ENCODE measurements around the gene ATP8B4. TPM values are rescaled to one million over a fixed set of nuclear protein-coding genes. Genes with fewer than 3 reads are reported as not detected.

ATP8B4 gene
- total and polyA plus RNA-seq, 2 of the 8 experiments (the other 6 are each of a cell fraction or from before 2014, with no cell fraction given) = 0.17 to 0.24 TPM

- Histone ChIP-seq H3K18ac (ENCODE audit: extremely low read depth, low read length) (no peak overlapping the region), H3K4me2 (ENCODE audit: insufficient read depth in 1 of 2, low read depth in 2 of 2, low read length in 2 of 2) (no peak overlapping the region), H2BK12ac (ENCODE audit: low read depth, low read length) (no peak overlapping the region), H3K23ac (ENCODE audit: insufficient read length) (no peak overlapping the region), H4K5ac (ENCODE audit: insufficient read length, low read depth, low read length) (no peak overlapping the region), H3K9ac (replicated peaks in 1 of 4; ENCODE audit: extremely low read depth in 1 of 4, low read depth in 3 of 4, low read length in 3 of 4) (no peak overlapping the region), H2AFZ (ENCODE audit: low read length) (no peak overlapping the region), H3K36me3 (ENCODE audit: control insufficient read depth in 2 of 4, insufficient read depth in 4 of 4, low read length in 3 of 4) (no peaks in the 10 kb centered on the region), H2BK120ac (replicated peaks; ENCODE audit: low read depth, low read length) (no peak overlapping the region), H3K4me3 (ENCODE audit: extremely low read depth in 1 of 4, insufficient read depth in 2 of 4, low read depth in 3 of 4, low read length in 4 of 4) (no peak overlapping the region), H3K27me3 (replicated peaks in 1 of 4; ENCODE audit: control insufficient read depth in 3 of 4, extremely low read depth in 1 of 4, insufficient read depth in 3 of 4, low read length in 3 of 4) (no peaks in the 10 kb centered on the region), H3K56ac (replicated peaks; ENCODE audit: insufficient read length, low read depth, low read length) (no peak overlapping the region), H2BK5ac (ENCODE audit: low read depth, low read length) (no peak overlapping the region), H4K8ac (ENCODE audit: extremely low read depth, insufficient read depth, low read length) (no peak overlapping the region), H4K91ac (replicated peaks; ENCODE audit: insufficient read length, low read length) (no peak overlapping the region), H4K20me1 (replicated peaks in 1 of 2; ENCODE audit: control insufficient read depth in 1 of 2, insufficient read depth in 2 of 2, low read length in 2 of 2) (no peaks in the 10 kb centered on the region), H3K4ac (replicated peaks; ENCODE audit: insufficient read length, low read depth, low read length) (no peak overlapping the region), H3K27ac (ENCODE audit: low read depth, low read length) (no peak overlapping the region), H2BK20ac (ENCODE audit: low read length) (no peak overlapping the region), H2BK15ac (ENCODE audit: low read length) (no peak overlapping the region), H3K23me2 (ENCODE audit: low read depth, low read length) (no peaks in the 10 kb centered on the region), H3K14ac (ENCODE audit: insufficient read length) (no peak overlapping the region), H3K9me3 (ENCODE audit: insufficient read depth in 2 of 2, low read depth in 1 of 2, low read length in 1 of 2) (no peaks in the 10 kb centered on the region), H3K79me2 (ENCODE audit: control insufficient read depth in 1 of 2, insufficient read depth in 2 of 2, low read length in 2 of 2) (no peaks in the 10 kb centered on the region), H2AK5ac (ENCODE audit: low read depth, low read length) (no peak overlapping the region), H3K4me1 (replicated peaks in 1 of 4; ENCODE audit: control insufficient read depth in 3 of 4, insufficient read depth in 4 of 4, low read length in 3 of 4) (no peaks in the 10 kb centered on the region), H3K79me1 (ENCODE audit: low read depth, low read length) (no peaks in the 10 kb centered on the region)
- DNase-seq (ENCODE audit: low read depth in 1 of 2, low spot score in 2 of 2) = no peak
- CTCF ChIA-PET (ENCODE audit: partially characterized antibody) = interaction anchor here (2.3 to 2.6 kb wide), 2 partner anchors 12 to 114 kb away, joined by 7 to 9 read pairs; no protein-coding TSS in a partner anchor
- FAIRE-seq = no peak
- WGBS, 2 experiments (ENCODE audit: extremely low coverage in 1 of 2, insufficient coverage in 1 of 2, insufficient read length in 1 of 2, insufficient replicate concordance in 2 of 2, low coverage in 1 of 2, low lambda C conversion rate in 2 of 2, missing lambda C conversion rate in 1 of 2) = 87% methylated on average over 6 of the region's 6 CpGs; no CpG with 5 or more reads in 1 of the 2 experiments
- POLR2A ChIA-PET (ENCODE audit: partially characterized antibody) = no interaction called here
- TF ChIP-seq RAD21 (IDR thresholded peaks at IDR 0.05 in 1 of 2, conservative IDR thresholded peaks at IDR 0.05 in 1 of 2; ENCODE audit: low read depth in 2 of 2, low read length in 2 of 2) = no peak
- TF ChIP-seq GABPA (IDR thresholded peaks at IDR 0.05; ENCODE audit: borderline replicate concordance, insufficient read depth, low read length) = no peak
- no peak for TF ChIP-seq BACH1 (IDR thresholded peaks at IDR 0.05; ENCODE audit: low read length)
- TF ChIP-seq POLR2AphosphoS5 (IDR thresholded peaks at IDR 0.05; ENCODE audit: low read depth, low read length) = no peak
- TF ChIP-seq CHD1 (IDR thresholded peaks at IDR 0.05; ENCODE audit: low read depth, low read length) = no peak
- TF ChIP-seq ATF2 (IDR thresholded peaks at IDR 0.05; ENCODE audit: low read length) = no peak
- no peak for TF ChIP-seq POU5F1 (IDR thresholded peaks at IDR 0.05; ENCODE audit: low read depth, low read length)
- TF ChIP-seq SIX5 (IDR thresholded peaks at IDR 0.05; ENCODE audit: low read depth, low read length) = no peak
- TF ChIP-seq CEBPB (IDR thresholded peaks at IDR 0.05; ENCODE audit: low read depth, low read length) = no peak
- TF ChIP-seq E2F6 (IDR thresholded peaks at IDR 0.05) = no peak
- TF ChIP-seq KDM4A (IDR thresholded peaks at IDR 0.05; ENCODE audit: low read depth, low read length, severe bottlenecking) = no peak
These were observed 128.0 kb downstream of the ATP8B4 start for GRCh38 chr15:49990835-49991545.
